Suprapubic skin (tissue), 3 donors: ENCODE data around the gene SETBP1.

Source experiments
- CTCF ChIP-seq, 2 donors: fragments of 200-600 bp in 1 of 2; fragments of 450-650 bp in 1 of 2; sonication (generic) in 1 of 2; IDR thresholded peaks; one replicate each; pipeline ENCODE4 v1.5.1; 2016 to 2019; ENCODE audit warnings: antibody characterized with exemption in 2 of 2, mild to moderate bottlenecking in 1 of 2, moderate library complexity in 1 of 2
- POLR2A ChIP-seq, 2 donors: fragments of 450-650 bp; IDR thresholded peaks; one replicate each; pipeline ENCODE4 v1.6.1; 2017; ENCODE audit warnings: antibody characterized with exemption in 2 of 2, mild to moderate bottlenecking in 2 of 2, moderate library complexity in 2 of 2

DNA sequence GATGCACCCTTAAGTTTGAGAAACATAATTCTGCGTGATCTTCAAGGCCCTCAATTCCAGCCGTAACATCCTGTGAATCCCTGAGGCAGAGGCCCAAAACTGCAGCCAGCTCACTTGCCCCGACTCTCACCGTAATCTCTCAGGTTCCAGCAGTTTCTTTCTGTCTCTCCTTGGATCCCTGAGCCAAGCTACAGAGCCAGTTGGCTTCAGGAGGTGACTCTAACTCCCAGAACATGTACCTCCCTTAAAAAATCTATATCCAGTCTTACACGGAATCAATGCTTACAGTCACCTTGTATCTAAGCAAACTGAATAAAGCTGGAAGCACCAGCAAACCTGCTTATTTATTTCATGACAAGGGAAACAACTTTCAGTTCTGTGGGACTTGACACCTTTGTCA is 300.4 kb downstream of the SETBP1 start:
- TF ChIP-seq CTCF (IDR thresholded peaks at IDR 0.05): no peak
- no peak for TF ChIP-seq POLR2A (IDR thresholded peaks at IDR 0.05)
